ENCODE measurements around the gene EXOC1.
A peak's percentile ranks its signal among the peaks of the same experiment; 100 is the strongest.

EXOC1 gene

DNA sequence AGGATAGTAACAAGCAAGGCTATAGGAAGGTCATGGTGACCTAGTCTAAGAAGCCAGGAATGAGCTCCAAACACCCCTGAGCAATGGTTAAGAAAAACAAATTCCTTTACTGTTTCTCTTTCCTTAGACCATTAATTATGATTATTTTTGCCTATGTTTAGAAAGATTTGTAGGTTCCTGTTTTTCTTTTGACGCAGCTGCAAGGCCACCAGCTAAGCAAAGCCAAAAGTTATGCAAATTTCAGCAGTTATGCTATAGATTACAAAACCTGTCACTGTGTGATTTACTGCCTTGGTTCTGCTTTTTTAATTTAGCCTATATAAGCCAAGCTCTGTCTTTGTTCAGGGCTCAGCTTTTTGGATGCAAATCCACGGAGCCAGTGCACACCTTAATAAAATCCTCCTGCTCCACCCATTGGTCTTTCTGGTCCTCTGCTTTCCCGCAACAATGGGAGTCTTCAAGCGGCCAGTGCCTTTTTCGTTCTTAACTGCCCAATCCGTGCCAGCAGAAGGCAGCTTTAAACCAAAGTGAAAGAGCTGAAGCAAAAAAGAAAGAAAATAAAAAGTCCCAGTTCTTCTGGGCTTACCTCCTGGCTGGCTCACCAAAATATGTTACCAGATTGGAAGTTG is 93.9 kb downstream of the EXOC1 start:
- H3K4me3 ChIP-seq (ENCODE audit: low read length in 2 of 2), result peak overlapping the region; percentile 88 to 94
- peak overlapping the region in 1 of 2 donors; percentile 38 for H3K9ac ChIP-seq (ENCODE audit: low read depth in 1 of 2, low read length in 2 of 2)

DNA sequence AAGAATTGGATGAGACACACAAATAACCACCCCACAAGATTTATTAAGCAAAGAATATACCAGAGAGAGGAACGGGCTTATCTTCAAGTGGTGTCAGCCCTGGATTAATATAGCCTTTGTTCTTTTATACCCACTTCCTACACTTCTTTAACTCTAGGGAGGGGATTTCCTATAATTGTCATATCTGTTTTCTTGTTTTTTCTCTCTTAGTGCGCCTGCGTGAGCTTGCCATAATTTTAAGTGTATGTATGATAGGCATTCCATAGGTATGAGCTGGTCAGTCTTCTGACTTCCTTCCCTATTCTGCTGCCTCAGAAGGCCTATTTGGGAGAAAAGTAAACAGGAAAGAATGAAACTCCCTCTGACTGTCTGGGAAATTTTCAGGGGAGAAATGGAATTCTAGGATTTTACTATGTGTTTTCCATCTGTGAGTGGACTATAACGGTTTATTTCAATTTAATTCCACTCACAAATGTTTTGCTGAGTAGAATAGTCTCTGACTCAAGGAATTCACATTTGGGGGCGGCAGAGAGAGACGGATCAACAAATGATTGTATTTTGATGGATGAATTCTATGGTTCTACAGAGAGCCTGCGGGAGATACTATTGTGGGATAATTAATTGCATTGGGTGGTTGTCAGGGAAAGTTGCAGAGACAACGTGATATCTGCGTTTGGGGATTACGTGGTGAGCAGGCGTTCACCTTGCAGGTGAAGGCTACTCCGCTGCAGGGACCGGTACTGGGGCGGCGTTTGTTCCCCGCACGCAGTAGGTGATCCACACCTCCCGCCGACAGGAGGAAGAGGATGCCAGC is 94.7 kb downstream of the EXOC1 start:
- H3K9me3 ChIP-seq (ENCODE audit: control insufficient read depth in 2 of 2, low read length in 2 of 2), result no peaks in the 10 kb centered on the region
- peaks cover 0 to 5% of the 10 kb centered on the region in 2 donors for H3K36me3 ChIP-seq (ENCODE audit: control insufficient read depth in 2 of 2, insufficient read depth in 2 of 2, low read length in 2 of 2)
- H3K27me3 ChIP-seq (ENCODE audit: control insufficient read depth in 2 of 2, insufficient read depth in 2 of 2, low read length in 2 of 2), result no peaks in the 10 kb centered on the region
- peaks cover 15 to 17% of the 10 kb centered on the region in 2 donors for H3K4me1 ChIP-seq (ENCODE audit: control insufficient read depth in 2 of 2, insufficient read depth in 2 of 2, low read length in 2 of 2)
- peak overlapping the region; percentile 93 to 95 for H3K27ac ChIP-seq (ENCODE audit: low read depth in 2 of 2, low read length in 2 of 2)
- peak overlapping the region; percentile 72 to 83 for H3K9ac ChIP-seq (ENCODE audit: low read depth in 1 of 2, low read length in 2 of 2)
- peak overlapping the region; percentile 88 to 94 for H3K4me3 ChIP-seq (ENCODE audit: low read length in 2 of 2)

More for the DNA sequence above, 93.9 kb downstream of the EXOC1 start:
- Histone ChIP-seq H3K4me1 (ENCODE audit: control insufficient read depth in 2 of 2, insufficient read depth in 2 of 2, low read length in 2 of 2) (peaks cover 15 to 17% of the 10 kb centered on the region in 2 donors), H3K27me3 (ENCODE audit: control insufficient read depth in 2 of 2, insufficient read depth in 2 of 2, low read length in 2 of 2) (no peaks in the 10 kb centered on the region), H3K27ac (ENCODE audit: low read depth in 2 of 2, low read length in 2 of 2) (peak overlapping the region; percentile 32 to 93), H3K9me3 (ENCODE audit: control insufficient read depth in 2 of 2, low read length in 2 of 2) (no peaks in the 10 kb centered on the region), H3K36me3 (ENCODE audit: control insufficient read depth in 2 of 2, insufficient read depth in 2 of 2, low read length in 2 of 2) (peaks cover 0 to 3% of the 10 kb centered on the region in 2 donors)

DNA sequence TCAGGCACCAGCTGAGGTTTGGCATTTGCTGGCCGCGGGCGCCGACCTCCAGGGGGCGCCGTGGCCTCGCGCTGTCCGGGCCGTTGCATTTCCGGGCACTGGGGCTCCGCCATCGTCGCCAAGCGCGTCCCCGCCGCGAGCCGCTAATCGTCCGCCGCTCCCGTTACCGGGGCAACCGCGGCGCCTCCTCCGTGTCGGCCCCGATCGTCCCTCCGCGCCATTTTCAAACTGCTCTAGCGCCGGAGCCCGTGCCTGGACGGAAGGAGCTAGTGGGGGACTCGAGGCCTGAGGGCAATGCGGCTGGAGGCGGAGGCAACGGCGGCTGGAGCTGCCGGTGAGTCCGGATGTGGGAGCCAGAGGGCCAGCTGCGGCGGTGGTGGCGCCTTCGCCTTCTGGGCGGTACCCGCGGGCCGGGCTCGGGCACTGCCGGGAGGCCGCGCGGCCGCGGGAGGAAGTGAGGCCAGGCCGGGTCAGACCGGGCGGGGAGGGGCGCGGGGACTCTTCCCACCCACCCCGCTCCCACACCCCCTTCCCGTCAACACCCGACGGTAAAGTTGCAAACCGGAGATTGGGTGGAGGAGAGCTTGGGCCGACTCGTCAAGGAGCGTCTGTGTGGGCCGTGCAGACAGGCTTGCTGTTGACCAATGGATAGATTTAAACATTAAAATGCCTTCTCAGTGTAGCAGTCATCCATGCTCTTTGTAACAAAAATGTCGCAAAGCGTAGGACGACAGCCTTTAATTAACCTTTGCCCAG is 95.5 kb downstream of the EXOC1 start, which contains the start of gene CEP135:
TSS of gene CEP135 (plus strand) at position 220 of the 756 bp plus-strand sequence. CDS start 3,186 bp downstream, outside the sequence.
- Histone ChIP-seq H3K4me3 (ENCODE audit: low read length in 2 of 2) (peak within 1 kb of the TSS; percentile 88 to 94), H3K4me1 (ENCODE audit: control insufficient read depth in 2 of 2, insufficient read depth in 2 of 2, low read length in 2 of 2) (peaks cover 15 to 17% of the 10 kb centered on the region in 2 donors), H3K27ac (ENCODE audit: low read depth in 2 of 2, low read length in 2 of 2) (peak within 1 kb of the TSS; percentile 93 to 95), H3K9me3 (ENCODE audit: control insufficient read depth in 2 of 2, low read length in 2 of 2) (no peaks in the 10 kb centered on the region), H3K9ac (ENCODE audit: low read depth in 1 of 2, low read length in 2 of 2) (peak within 1 kb of the TSS; percentile 83 to 85), H3K27me3 (ENCODE audit: control insufficient read depth in 2 of 2, insufficient read depth in 2 of 2, low read length in 2 of 2) (no peaks in the 10 kb centered on the region), H3K36me3 (ENCODE audit: control insufficient read depth in 2 of 2, insufficient read depth in 2 of 2, low read length in 2 of 2) (peaks cover 0 to 5% of the 10 kb centered on the region in 2 donors)

DNA sequence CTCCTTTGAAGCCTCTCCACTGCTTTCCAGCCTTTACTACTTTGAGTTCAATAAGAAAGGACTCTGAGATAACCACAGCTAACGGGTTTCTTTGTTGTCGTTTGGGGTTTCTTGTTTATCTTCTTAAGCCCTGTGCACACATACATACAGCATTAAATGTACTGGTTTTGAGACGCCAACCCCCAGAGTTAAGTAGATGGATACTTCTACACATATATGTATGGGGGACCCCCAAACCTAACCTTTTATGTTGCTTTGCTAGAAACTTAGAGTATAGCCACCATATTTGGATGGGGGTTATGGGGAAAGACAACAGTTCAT is 96.0 kb downstream of the EXOC1 start:
- H3K9ac ChIP-seq (ENCODE audit: low read depth in 1 of 2, low read length in 2 of 2), result peak overlapping the region; percentile 83 to 85
- H3K9me3 ChIP-seq (ENCODE audit: control insufficient read depth in 2 of 2, low read length in 2 of 2), result no peaks in the 10 kb centered on the region
- peaks cover 15 to 17% of the 10 kb centered on the region in 2 donors for H3K4me1 ChIP-seq (ENCODE audit: control insufficient read depth in 2 of 2, insufficient read depth in 2 of 2, low read length in 2 of 2)
- H3K4me3 ChIP-seq (ENCODE audit: low read length in 2 of 2), result peak overlapping the region; percentile 88 to 94
- H3K27ac ChIP-seq (ENCODE audit: low read depth in 2 of 2, low read length in 2 of 2), result peak overlapping the region; percentile 93 to 95
- H3K36me3 ChIP-seq (ENCODE audit: control insufficient read depth in 2 of 2, insufficient read depth in 2 of 2, low read length in 2 of 2), result peaks cover 0 to 5% of the 10 kb centered on the region in 2 donors
- no peaks in the 10 kb centered on the region for H3K27me3 ChIP-seq (ENCODE audit: control insufficient read depth in 2 of 2, insufficient read depth in 2 of 2, low read length in 2 of 2)

DNA sequence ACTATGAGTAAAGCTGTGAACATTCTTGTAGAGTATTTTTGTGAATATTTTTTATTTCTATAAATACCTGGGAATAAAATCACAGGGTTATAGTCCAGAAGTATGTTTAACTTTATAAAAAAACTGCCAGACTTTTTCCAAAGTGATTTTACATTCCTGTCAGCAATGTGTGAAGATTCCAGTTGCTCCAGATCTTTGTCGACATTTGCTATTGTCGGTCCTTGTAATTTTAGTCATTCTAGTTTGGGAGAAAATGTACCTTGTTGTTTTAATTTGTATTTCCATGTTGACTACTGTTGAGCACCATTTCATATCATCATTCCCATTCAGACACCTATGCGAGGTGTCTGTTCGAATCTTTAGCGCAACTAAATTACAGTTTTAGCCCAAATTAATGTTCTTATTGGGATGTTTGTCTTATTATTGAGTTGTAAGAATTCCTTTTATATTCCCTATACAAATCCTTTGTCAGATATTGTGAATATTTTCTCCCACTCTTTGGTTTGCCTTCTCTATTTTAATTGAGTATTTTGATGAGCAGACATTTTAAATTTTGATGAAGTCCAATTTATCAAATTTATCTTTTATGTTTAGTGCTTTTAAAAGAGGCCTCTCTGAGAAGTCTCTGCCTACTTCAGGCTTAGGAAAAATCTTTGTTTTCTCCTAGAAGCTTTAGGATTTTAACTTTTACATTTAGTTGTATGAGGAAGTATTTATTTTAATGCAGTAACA is 97.9 kb downstream of the EXOC1 start:
- Histone ChIP-seq H3K4me1 (ENCODE audit: control insufficient read depth in 2 of 2, insufficient read depth in 2 of 2, low read length in 2 of 2) (peaks cover 15 to 17% of the 10 kb centered on the region in 2 donors), H3K36me3 (ENCODE audit: control insufficient read depth in 2 of 2, insufficient read depth in 2 of 2, low read length in 2 of 2) (peaks cover 2 to 5% of the 10 kb centered on the region in 2 donors), H3K9me3 (ENCODE audit: control insufficient read depth in 2 of 2, low read length in 2 of 2) (no peaks in the 10 kb centered on the region), H3K9ac (ENCODE audit: low read depth in 1 of 2, low read length in 2 of 2) (no peak overlapping the region), H3K27ac (ENCODE audit: low read depth in 2 of 2, low read length in 2 of 2) (no peak overlapping the region), H3K27me3 (ENCODE audit: control insufficient read depth in 2 of 2, insufficient read depth in 2 of 2, low read length in 2 of 2) (no peaks in the 10 kb centered on the region), H3K4me3 (ENCODE audit: low read length in 2 of 2) (no peak overlapping the region)

All from mucosa of rectum (tissue), 2 donors.